Activated effector memory CD4-positive, alpha-beta T cell treated with anti-CD3 and anti-CD28 coated beads, Interleukin-2, amount 50 U/mL, for 16 hours (primary cell): Measurements from ENCODE around the gene CD79B.

Experiments
- DNase-seq: peaks from one replicate; pipeline ENCODE4 v3.0.0-alpha.2; 2020

The CD79B gene

DNA sequence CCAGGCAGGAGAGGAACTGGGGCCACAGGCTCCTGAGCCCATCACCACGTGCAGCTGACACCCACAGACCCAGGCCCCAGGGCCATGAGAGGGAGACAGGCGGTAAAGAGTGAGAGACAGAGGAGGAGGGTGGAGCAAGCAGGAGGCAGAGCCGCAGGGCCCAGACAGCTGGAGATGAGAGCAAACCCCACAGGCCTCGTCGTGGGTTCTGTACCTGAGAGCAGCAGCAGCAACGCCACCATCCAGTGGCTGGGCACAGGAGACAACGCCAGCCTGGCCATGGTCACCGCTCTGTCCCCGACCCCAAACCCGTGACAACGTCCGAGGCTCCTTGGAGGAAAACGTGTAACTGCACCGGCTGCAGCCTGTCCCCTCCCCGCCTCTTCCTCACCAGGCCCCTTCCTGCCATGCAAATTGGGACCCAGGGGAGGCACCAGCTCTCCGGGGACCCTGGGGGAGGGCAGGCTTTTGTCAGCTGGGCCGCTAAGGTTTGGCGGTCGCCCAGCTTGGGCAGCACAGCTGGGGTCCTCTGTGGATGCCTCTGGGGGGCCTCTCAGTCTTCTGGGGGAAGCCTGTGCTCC, at the start of gene CD79B:
TSS of gene CD79B (minus strand) at position 351 of the 581 bp plus-strand sequence. CDS start at position 281, 70 bp downstream.
- peak; percentile 76 for DNase-seq

- DNase-seq: no peak
Measured at GRCh38 chr17:63978272-63979200, 46.4 kb upstream of the CD79B start.

DNA sequence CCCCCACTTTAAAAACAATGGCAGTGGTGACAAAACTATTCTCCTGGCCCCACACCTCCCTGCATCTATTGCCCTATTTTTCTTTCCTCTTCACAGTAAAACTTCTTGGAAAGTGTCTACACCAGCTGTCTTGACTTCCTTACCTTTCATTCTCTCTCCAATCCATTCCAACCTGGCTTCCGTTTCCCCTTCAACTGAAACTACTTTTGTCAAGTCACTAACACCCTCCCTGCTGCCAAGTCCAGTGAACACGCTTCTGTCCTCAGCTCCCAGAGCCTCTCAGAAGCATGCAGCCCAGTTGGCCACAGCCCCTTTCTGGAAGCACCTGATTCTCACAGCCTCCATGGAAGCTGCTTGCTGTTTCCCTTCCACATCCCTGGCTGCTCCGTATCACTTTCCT, 44.6 kb upstream of the CD79B start:
- DNase-seq: no peak

DNA sequence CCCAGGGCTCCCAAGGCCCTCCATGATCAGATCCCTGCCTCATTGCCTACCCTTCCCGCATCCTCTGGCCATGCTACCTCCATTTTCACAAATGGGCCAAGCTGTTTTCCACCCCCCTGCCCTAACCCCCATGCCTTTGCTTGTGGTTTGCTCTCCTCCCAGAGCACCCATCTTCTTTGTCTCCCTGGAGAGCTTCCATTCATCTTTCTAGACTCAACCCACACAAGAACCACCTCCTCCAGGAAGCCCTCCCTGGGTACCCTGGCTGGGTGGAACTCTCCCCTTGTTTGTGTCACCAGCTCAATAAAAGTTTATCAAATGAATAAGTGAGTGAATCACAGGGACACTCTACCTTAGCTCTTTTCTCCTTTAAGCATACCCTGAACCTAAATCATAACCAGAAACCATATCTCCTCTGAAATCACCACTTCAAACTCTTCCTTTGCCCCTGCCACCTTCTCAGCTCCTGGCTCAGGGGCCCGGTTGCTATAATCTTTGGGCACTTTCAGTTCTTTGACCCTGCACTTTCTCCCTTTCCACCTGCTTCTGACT, 43.5 kb upstream of the CD79B start:
- no peak for DNase-seq

DNA sequence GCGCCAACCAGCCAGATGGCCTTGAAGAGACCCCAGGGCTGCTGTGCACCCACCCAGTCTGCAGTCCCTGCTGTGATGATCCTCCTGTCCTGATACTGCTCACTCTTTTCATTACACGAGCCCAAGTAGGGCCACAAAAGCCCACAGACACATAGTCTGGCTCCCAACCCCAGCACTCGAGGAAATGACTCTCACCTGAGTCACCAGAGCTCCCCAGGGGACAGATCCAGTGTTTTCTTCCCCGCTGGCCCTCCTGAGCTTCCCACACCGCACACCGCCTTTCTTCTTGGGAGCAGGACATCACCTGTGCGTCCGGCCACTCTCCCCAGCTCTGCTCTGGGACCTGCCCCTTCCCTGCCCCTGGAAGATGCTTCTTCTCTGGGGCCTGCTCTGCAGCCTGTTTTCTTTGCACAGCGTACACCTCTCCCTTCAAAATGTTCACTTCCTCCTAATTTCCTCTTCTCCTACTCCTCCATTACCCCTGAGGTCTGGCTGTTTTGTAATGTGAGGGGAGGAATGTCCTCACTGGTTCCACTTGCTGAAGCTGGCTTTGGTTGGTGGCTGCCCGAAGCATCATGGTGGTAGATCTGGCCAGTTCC, 42.6 kb upstream of the CD79B start:
- no peak for DNase-seq

DNA sequence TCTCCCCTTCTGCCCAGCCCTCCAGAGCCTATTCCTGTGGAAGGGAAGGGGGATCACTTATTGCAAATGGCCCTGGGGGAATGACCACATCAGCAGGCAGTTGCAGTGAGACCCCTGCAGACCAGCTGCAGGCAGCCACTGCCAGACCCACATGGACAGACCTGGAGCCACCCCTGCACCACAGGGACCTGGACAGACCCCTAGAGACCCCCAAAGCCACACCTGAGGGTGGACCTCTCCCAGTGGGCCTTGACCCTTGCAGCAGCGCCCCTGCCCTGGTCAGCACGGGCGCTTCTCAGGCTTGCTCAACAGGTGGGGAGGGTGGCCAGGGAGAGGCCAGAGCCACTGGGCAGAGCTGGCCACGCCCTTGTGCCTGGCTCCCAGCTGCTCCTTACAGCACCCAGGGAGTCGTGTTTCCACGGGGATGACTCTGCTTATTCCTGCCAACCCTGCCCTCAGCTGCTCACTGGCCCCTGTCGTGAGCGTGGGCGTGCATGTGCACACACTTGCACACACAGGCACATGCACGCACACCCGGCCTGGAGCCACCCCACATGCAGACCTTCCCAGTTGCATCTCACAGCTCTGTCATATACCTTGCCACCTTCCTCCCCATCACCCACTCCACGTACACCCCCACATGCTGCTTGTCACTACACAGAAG, 41.9 kb upstream of the CD79B start:
- no peak for DNase-seq

DNA sequence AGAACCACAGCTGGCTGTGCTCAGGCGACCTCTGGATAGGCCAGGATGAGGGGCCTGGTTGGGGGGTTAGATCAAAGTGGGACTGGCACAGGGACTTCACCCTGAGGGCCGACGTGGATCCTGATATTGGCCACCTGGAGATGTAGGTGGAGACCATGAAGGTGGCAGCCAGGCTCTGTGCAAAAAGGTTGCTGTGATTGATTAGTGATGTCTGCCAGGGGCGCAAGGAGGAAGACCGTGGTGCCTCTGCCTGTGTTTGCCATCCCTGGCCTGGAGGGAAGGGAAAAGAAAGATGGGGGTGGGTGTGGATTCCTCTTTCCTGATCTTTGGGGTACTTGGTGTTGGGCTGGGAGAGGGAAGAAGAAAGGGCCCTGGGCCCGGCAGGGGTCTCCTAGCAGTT, 41.1 kb upstream of the CD79B start:
- DNase-seq: no peak

- no peak for DNase-seq
Measured at GRCh38 chr17:63972796-63973195, 40.7 kb upstream of the CD79B start, which contains the start of gene SCN4A. TSS of gene SCN4A (minus strand) at chr17:63972918. CDS start at chr17:63972841, 77 bp downstream.

DNA sequence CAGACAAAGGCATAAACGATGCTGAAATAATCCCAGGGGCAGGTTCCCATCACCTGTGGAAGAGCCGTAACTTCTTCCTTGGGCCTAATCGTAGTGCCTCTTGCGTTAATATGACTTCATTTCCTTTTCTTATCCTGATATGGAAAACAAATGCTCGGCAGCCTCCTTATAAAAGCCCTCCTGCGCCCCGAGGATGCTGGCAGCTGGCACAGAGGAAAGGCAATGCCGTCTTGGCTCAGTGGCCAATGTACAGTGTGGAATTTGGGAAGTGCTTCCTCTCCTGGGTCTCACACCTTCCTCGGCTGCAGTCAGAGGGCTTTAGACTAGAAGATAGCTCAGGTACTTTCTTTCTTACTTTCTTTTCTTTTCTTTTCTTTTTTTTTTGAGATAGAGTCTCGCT, 37.1 kb upstream of the CD79B start:
- DNase-seq: no peak

DNA sequence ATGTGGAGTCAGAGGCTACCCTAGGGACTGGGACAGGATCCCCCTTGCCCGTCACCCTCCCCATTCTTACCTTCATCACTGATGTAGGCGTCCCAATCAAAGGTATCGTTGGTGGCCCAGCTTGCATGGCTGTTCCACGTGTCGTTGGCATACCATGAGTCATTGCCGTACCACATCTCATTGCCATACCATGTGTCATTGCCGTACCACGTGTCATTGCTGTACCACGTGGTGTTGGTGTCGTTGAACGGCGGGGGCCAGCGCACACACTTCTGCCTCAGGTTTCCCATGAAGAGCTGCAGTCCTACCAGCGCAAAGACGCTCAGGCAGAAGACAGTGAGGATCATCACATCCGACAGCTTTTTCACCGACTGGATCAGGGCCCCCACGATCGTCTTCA, 35.8 kb upstream of the CD79B start:
- no peak for DNase-seq

- no peak for DNase-seq
Measured at GRCh38 chr17:63966646-63967264, 34.6 kb upstream of the CD79B start.

- no peak for DNase-seq
Measured at GRCh38 chr17:63963123-63963522, 31.0 kb upstream of the CD79B start.

DNA sequence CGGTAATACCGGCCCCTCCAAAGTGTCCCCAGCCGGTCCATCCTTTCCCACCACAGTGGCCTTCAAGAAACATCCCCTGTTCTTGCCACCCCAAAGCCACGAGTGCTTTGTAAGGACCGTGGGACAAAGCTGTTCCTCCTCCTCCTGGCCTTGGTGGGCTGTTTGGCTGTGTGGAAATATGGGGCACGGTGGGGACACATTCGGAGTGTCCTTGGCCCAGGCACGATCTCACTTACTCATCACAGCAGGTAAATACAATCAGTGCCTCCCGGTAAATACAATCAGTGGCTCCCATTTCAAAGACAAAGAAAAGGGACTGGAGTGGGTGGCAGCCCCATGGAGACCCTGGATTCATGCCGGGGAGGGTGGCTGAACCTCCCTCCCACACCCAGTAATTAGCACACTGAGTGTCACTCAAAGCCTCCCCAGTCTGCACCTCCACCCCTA, 30.2 kb upstream of the CD79B start:
- DNase-seq: no peak

GRCh38 chr17:63961355-63962212, 29.5 kb upstream of the CD79B start:
- DNase-seq: peak; percentile 76

DNA sequence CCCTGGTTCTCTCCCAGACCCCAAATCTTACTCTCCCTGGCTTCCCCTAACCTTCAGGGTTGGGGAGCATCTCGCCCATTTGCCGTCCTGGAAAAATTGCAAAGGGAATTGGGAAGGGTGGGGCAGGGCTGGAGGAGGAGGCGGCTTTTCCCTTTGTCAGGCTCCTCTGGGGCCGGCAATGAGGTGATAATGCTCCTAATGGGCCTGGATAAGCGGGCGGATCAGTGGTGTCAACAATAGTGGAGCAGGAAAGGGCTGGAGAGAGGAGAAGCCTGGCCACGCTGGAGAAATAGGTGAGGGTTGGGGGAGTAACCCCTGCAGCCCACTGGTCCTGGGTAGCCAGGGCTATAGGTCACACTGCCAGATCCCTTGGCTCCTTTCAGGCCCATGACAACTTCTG, 28.3 kb upstream of the CD79B start:
- no peak for DNase-seq

DNA sequence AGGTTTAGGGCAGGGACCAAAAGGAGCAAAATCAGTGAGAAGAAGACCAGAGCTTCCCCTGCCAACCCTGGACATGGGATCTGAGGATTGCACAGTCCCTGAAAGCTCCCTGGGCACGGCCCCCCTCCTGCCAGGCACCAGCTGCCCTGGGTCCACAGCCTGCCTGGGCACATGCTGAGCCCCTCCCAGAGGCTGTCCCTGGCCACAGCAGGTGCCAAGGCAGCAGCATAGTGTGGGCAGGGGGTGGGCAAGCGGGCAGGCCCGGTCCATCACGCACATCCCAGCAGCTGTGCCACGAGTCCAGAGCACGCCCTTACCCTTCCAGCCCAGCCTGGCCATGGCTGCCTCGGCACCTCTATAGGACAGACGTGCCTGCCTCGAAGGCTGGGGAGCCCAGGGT, 27.9 kb upstream of the CD79B start:
- no peak for DNase-seq

GRCh38 chr17:63956296-63956920, 24.3 kb upstream of the CD79B start:
- DNase-seq: no peak

GRCh38 chr17:63955791-63956190, 23.7 kb upstream of the CD79B start:
- no peak for DNase-seq

DNA sequence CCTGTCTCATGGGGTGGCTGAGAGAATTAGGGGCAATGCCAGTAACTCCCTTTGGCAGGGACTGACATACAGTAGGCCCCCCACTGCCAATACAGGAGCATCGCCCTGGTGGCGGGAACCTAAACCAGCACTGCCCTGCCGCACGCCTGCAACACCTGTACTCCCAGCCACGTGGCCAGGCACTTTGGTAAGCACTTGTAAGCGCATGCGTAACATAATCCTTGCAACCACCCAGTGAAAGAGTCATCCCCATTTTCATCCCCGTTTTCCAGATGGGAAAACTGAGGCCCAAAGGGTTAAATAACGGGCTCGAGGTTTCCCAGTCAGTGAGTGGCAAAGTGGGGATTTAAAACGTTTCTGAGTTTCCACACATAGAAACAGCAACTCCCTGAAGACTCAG, 23.1 kb upstream of the CD79B start:
- DNase-seq: no peak

DNA sequence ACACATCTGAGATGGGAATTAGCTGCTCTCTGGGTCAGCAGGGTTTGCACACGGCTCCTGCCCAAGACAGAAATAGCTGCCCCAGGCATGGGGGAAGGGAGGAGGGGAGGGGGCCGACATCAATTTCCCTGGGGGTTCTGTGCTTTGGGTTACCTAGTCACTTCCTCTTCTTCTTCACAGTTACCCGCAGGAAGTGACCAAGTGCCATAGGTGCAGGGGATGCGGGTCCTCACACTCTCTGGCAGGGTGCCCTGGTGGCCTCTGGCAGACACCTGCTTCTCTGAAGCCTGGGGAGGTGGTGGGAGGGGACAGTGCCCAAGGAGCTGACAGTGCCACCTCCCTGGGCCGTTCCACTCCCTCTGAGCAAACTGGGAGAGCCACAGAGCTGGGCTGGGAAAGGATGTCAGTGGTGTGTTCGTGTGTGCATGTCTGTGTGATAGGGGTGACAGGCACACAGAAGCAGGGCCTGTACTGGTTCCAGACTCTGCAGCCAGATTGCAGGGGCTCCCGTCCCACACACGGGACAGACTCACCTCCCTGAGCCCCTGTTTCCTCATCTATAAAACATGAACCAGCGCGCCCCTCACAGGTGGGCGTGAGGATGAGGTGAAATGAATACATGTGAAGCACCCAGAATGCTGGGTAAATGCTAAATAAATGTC, 22.4 kb upstream of the CD79B start:
- DNase-seq: peak; percentile 72
